K562 (cell line): ENCODE data around the gene ROBO2. TPM values are rescaled to one million over a fixed set of nuclear protein-coding genes. Genes with fewer than 3 reads are reported as not detected.

Source experiments
- ATAC-seq: fragments of 200-7000 bp; cut with Tn5 transposase; 3 replicates; pipeline ENCODE4 v1.9.1; 2020; ENCODE audit warnings: moderate library complexity
- BruUV-seq: library from RNA; stranded (reverse); fragments of 400-500 nt; replicated peaks from 2 replicates; lab custom pipeline; 2021; lab: Mats Ljungman, UMichigan
- CTCF ChIA-PET: fragments of 300-600 bp; formaldehyde crosslinking; extraction: SDS; loops from one replicate; lab custom pipeline; 2021; ENCODE audit warnings: low intra/inter-chr PET ratio; lab: Yijun Ruan, JAX
- POLR2A ChIA-PET: fragments of 300-600, 350-650 bp; sonication (Branson Sonifier 250); formaldehyde crosslinking; extraction: SDS; loops from one replicate; lab custom pipeline; 2021; ENCODE audit warnings: antibody characterized with exemption, inconsistent platforms; lab: Yijun Ruan, JAX
- DNase-seq, 4 experiments: peaks; one replicate each; pipeline versions ENCODE4 v3.0.0 to v3.0.0-alpha.2; 2011 to 2018; ENCODE audit warnings: low spot score in 3 of 4, mixed read lengths in 3 of 4; ENCODE audit errors: extremely low read depth in 1 of 4
- FAIRE-seq: peaks from 2 replicates; lab custom pipeline; 2011; peaks lifted over from hg19 to GRCh38; lab: Jason Lieb, UNC
- H2AFZ ChIP-seq: 2 replicates; pipeline ENCODE4 v1.6.0; 2011; ENCODE audit warnings: low read depth, low read length, control low read depth, inconsistent platforms
- H3K27ac ChIP-seq: fragments of 200-600 bp; 3 replicates; pipeline ENCODE4 v1.8.0; 2011; ENCODE audit warnings: low read depth, mild to moderate bottlenecking, control low read depth, inconsistent platforms, low read length, moderate library complexity, mixed read lengths; ENCODE audit errors: extremely low read depth
- H3K27me3 ChIP-seq, 2 experiments: fragments of 300-600 bp in 1 of 2; 2 replicates in 1 of 2; 3 replicates in 1 of 2; pipeline versions ENCODE4 v1.6.0 to v1.8.0; 2011; ENCODE audit warnings: inconsistent platforms in 2 of 2, low read length in 2 of 2, mild to moderate bottlenecking in 1 of 2, mixed read lengths in 1 of 2, moderate library complexity in 1 of 2; ENCODE audit not compliant: control insufficient read depth in 2 of 2, insufficient read depth in 2 of 2
- H3K36me3 ChIP-seq: fragments of 300-600 bp; 3 replicates; pipeline ENCODE4 v1.8.0; 2011; ENCODE audit warnings: mild to moderate bottlenecking, low read length, inconsistent platforms; ENCODE audit not compliant: control insufficient read depth, insufficient read depth
- H3K4me1 ChIP-seq, 2 experiments: fragments of 200-600 bp in 1 of 2; replicated peaks in 1 of 2; 2 replicates in 1 of 2; 3 replicates in 1 of 2; pipeline versions ENCODE4 v1.5.1 to v1.8.0; 2011; ENCODE audit warnings: inconsistent platforms in 2 of 2, low read length in 2 of 2, mild to moderate bottlenecking in 1 of 2, mixed read lengths in 1 of 2, moderate library complexity in 1 of 2; ENCODE audit not compliant: control insufficient read depth in 2 of 2, insufficient read depth in 2 of 2
- H3K4me2 ChIP-seq: 2 replicates; pipeline ENCODE4 v1.6.1; 2011; ENCODE audit warnings: low read length, control low read depth, inconsistent platforms, mixed read lengths; ENCODE audit not compliant: insufficient read depth
- H3K4me3 ChIP-seq: fragments of 200-600 bp; sonication (generic), shearing (Covaris generic); 2 replicates; pipeline ENCODE4 v1.5.1; 2016; ENCODE audit warnings: control low read depth, inconsistent platforms
- H3K79me2 ChIP-seq: fragments of 200-600 bp; 3 replicates; pipeline ENCODE4 v1.8.0; 2011; ENCODE audit warnings: low read length, inconsistent platforms; ENCODE audit not compliant: control insufficient read depth, insufficient read depth
- H3K9ac ChIP-seq, 2 experiments: 2 replicates each; pipeline versions ENCODE4 v1.6.0 to v1.6.1; 2011; ENCODE audit warnings: low read depth in 2 of 2, low read length in 2 of 2, control low read depth in 1 of 2, inconsistent platforms in 1 of 2, mild to moderate bottlenecking in 1 of 2, mixed read lengths in 1 of 2; ENCODE audit not compliant: insufficient read depth in 1 of 2
- H3K9me1 ChIP-seq: one replicate; pipeline ENCODE4 v1.6.0; 2011; ENCODE audit warnings: inconsistent platforms, mild to moderate bottlenecking, low read length, moderate library complexity; ENCODE audit not compliant: control insufficient read depth, insufficient read depth
- H3K9me3 ChIP-seq: replicated peaks from 2 replicates; pipeline ENCODE4 v1.5.1; 2011; ENCODE audit warnings: low read depth, low read length, inconsistent platforms; ENCODE audit not compliant: control insufficient read depth, insufficient read depth
- H4K20me1 ChIP-seq: replicated peaks from 2 replicates; pipeline ENCODE4 v1.6.1; 2011; ENCODE audit warnings: low read length, inconsistent platforms, mixed read lengths; ENCODE audit not compliant: control insufficient read depth, insufficient read depth
- ASH1L ChIP-seq: fragments of 450-650 bp; IDR thresholded peaks from 2 replicates; pipeline ENCODE4 v1.6.1; 2018; ENCODE audit warnings: borderline replicate concordance, mild to moderate bottlenecking, low read depth; ENCODE audit not compliant: partially characterized antibody
- CBX2 ChIP-seq: fragments of 200-600 bp; sonication (generic); IDR thresholded peaks from one replicate; pipeline ENCODE4 v1.6.1; 2012; ENCODE audit warnings: mild to moderate bottlenecking, low read length, inconsistent platforms; ENCODE audit not compliant: insufficient read depth, poor library complexity, severe bottlenecking
- CHCHD3 ChIP-seq: fragments of 250-450 bp; sonication (Bioruptor Pico); IDR thresholded peaks from 2 replicates; pipeline ENCODE4 v2.1.2; 2022; ENCODE audit warnings: mild to moderate bottlenecking
- FOXP4 ChIP-seq: sonication (generic); formaldehyde crosslinking; IDR thresholded peaks from 2 replicates; pipeline ENCODE4 v1.8.0; 2022; ENCODE audit warnings: mild to moderate bottlenecking, missing genetic modification reagents, borderline replicate concordance
- GABPB2 ChIP-seq: fragments of 250-450 bp; sonication (Bioruptor Pico); conservative IDR thresholded peaks from 2 replicates; pipeline ENCODE4 v1.5.1; 2021; ENCODE audit warnings: mild to moderate bottlenecking
- PATZ1 ChIP-seq: fragments of 250-450 bp; sonication (Bioruptor Pico); IDR thresholded peaks from 2 replicates; pipeline ENCODE4 v1.5.0; 2020; ENCODE audit warnings: mild to moderate bottlenecking, borderline replicate concordance
- POLR2G ChIP-seq: fragments of 200-400 bp; formaldehyde crosslinking; IDR thresholded peaks from 2 replicates; pipeline ENCODE4 v1.6.1; 2017; ENCODE audit warnings: low read depth, mild to moderate bottlenecking, antibody characterized with exemption, low read length, moderate library complexity
- POLR3G ChIP-seq: IDR thresholded peaks from 2 replicates; pipeline ENCODE4 v1.6.1; 2011; ENCODE audit not compliant: insufficient read length, insufficient replicate concordance; ENCODE audit errors: extremely low read depth
- SIN3B ChIP-seq: fragments of 450-650 bp; IDR thresholded peaks from 2 replicates; pipeline ENCODE4 v1.6.1; 2017; ENCODE audit warnings: low read depth, mild to moderate bottlenecking, moderate library complexity
- SMC3 ChIP-seq: conservative IDR thresholded peaks from 2 replicates; pipeline ENCODE4 v1.6.1; 2011; ENCODE audit warnings: low read depth, low read length, improper control_type of control experiment; ENCODE audit not compliant: insufficient read depth
- ZBTB43 ChIP-seq: sonication (generic); formaldehyde crosslinking; IDR thresholded peaks from 2 replicates; pipeline ENCODE4 v1.8.0; 2023; ENCODE audit warnings: mild to moderate bottlenecking, missing genetic modification reagents
- ZNF398 ChIP-seq: fragments of 250-450 bp; sonication (Bioruptor Pico); IDR thresholded peaks from 2 replicates; pipeline ENCODE4 v1.8.0; 2021; ENCODE audit warnings: moderate library complexity, mild to moderate bottlenecking, inconsistent platforms
- ZNF551 ChIP-seq: fragments of 250-450 bp; sonication (Bioruptor Pico); IDR thresholded peaks from 2 replicates; pipeline ENCODE4 v1.5.0; 2021; ENCODE audit warnings: mild to moderate bottlenecking, moderate library complexity
- ZSCAN32 ChIP-seq: fragments of 450-650 bp; formaldehyde crosslinking; IDR thresholded peaks from 2 replicates; pipeline ENCODE4 v1.4.0; 2020; ENCODE audit warnings: mild to moderate bottlenecking, moderate library complexity
- WGBS: fragments of 100-300 bp; shearing (Covaris generic); methylation state at CpG from one replicate; pipeline ENCODE4 v1.1.6; 2016; ENCODE audit warnings: low coverage, mixed read lengths; ENCODE audit not compliant: insufficient coverage; ENCODE audit errors: missing lambda C conversion rate; 5-methylcytosine and 5-hydroxymethylcytosine counted together
- in situ Hi-C: fragments of 300-500 bp; cut with MboI; formaldehyde crosslinking; loops from 4 replicates; pipeline ENCODE4 v1.15.0; 2018; ENCODE audit warnings: inconsistent platforms, mixed read lengths
- intact Hi-C: fragments of 100-400 bp; cut with micrococcal nuclease; formaldehyde crosslinking; loops from 2 replicates; pipeline ENCODE4 v1.14.2; 2022
- polyA plus RNA-seq, 8 experiments: library from polyadenylated mRNA; depleted of rRNA in 4 of 8; stranded (reverse) in 5 of 8; unstranded in 3 of 8; fragments of >200 nt; fragmentation: Nextera tagmentation in 2 of 8; fragmentation: Illumina TruSeq in 1 of 8; extraction: Ambion mirVana in 2 of 8; extraction: Trizol in 1 of 8; gene quantifications; 2 replicates each; pipeline versions ENCODE4 v1.2.1 to v1.2.3, GENCODE V29; 2011 to 2014; ENCODE audit warnings: inconsistent platforms in 1 of 8, missing spikeins in 1 of 8
- total RNA-seq, 7 experiments: library from RNA; depleted of rRNA in 6 of 7; stranded (reverse); fragments of >200 nt in 6 of 7; fragmentation: Illumina TruSeq in 2 of 7; extraction: Trizol in 2 of 7; gene quantifications; 2 replicates each; pipeline versions ENCODE4 v1.2.1 to v1.2.3, GENCODE V29; 2011 to 2021; ENCODE audit warnings: low replicate concordance in 1 of 7

The ROBO2 gene
- total and polyA plus RNA-seq, 9 of the 15 experiments (the other 6 are each of a cell fraction or from before 2014, with no cell fraction given): 0.84 to 3.0 (median 1.7) TPM

GRCh38 chr3:77456431-77456830 lies 416.5 kb downstream of the ROBO2 start:
- WGBS: 13% methylated on average over 1 of the region's 1 CpG
- POLR2A ChIA-PET: no interaction called here
- DNase-seq (no peak), FAIRE-seq (no peak)
- H3K4me1 ChIP-seq: no peaks in the 10 kb centered on the region
- in situ Hi-C loops: no loop called here
- no peak overlapping the region for H3K27ac ChIP-seq
- no peak for TF ChIP-seq POLR3G
- TF ChIP-seq PATZ1: no peak
- no peak for TF ChIP-seq ZNF398 (CRISPR knock-in tag)
- TF ChIP-seq CHCHD3 (CRISPR knock-in tag): no peak
- no peak for TF ChIP-seq CBX2
- TF ChIP-seq ASH1L: no peak
- TF ChIP-seq POLR2G: no peak
- no peak for TF ChIP-seq ZBTB43 (CRISPR knock-in tag)
- no peak for TF ChIP-seq ZSCAN32
- TF ChIP-seq FOXP4: no peak
- no peak for TF ChIP-seq ZNF551 (CRISPR knock-in tag)
- no peak for TF ChIP-seq GABPB2 (CRISPR knock-in tag)
- no peak for TF ChIP-seq SMC3
- TF ChIP-seq SIN3B: no peak
- TF ChIP-seq, all 486 proteins: peak for 0
- Histone ChIP-seq H3K4me2 (no peak overlapping the region), H3K9ac (no peak overlapping the region), H3K27me3 (no peaks in the 10 kb centered on the region), H3K9me3 (no peaks in the 10 kb centered on the region), H3K4me3 (no peak overlapping the region), H3K79me2 (no peaks in the 10 kb centered on the region), H3K36me3 (no peaks in the 10 kb centered on the region), H4K20me1 (no peaks in the 10 kb centered on the region), H3K9me1 (no peaks in the 10 kb centered on the region), H2AFZ (no peak overlapping the region)
- CTCF ChIA-PET: no interaction called here
- intact Hi-C loops: no loop called here
- no TSS peak for BruUV-seq
- no peak for ATAC-seq
